LNCaP clone FGC (cell line): ENCODE results near the gene CMSS1.

Experiments
- DNase-seq: peaks from one replicate; pipeline ENCODE4 v3.0.0-alpha.2; 2011; ENCODE audit warnings: low read depth
- H3K4me3 ChIP-seq: 2 replicates; pipeline ENCODE4 v1.5.1; 2011; ENCODE audit warnings: mild to moderate bottlenecking, low read depth, low read length, control low read depth
- TF ChIP-seq, protein P1 (sequence below): IDR thresholded peaks from 2 replicates; pipeline ENCODE4 v1.5.1; 2012; ENCODE audit warnings: mild to moderate bottlenecking; ENCODE audit not compliant: control insufficient read depth, insufficient read depth; ENCODE audit errors: extremely low read depth

The CMSS1 gene

DNA sequence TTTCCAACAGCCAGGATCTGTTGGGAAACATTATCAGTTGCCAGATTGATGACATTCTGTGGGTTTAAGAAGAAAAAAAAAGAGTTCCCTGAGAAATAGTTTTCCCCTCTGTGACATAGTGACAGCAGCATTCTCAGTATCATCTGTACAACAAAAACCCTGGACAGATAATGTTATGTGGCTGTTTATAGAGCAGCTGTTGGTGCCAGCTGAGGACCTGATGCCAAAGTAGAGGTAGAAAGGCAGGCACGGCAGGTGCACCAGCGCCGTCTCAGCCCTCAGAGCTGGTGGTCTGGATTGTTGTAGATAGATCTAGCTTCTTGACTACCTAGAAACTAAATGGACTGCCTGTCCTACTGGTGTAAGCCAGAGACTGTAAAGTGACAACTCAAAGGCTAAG, 352.8 kb downstream of the CMSS1 start:
- no peak for DNase-seq
- H3K4me3 ChIP-seq = no peak overlapping the region
- TF ChIP-seq, protein P1, sequence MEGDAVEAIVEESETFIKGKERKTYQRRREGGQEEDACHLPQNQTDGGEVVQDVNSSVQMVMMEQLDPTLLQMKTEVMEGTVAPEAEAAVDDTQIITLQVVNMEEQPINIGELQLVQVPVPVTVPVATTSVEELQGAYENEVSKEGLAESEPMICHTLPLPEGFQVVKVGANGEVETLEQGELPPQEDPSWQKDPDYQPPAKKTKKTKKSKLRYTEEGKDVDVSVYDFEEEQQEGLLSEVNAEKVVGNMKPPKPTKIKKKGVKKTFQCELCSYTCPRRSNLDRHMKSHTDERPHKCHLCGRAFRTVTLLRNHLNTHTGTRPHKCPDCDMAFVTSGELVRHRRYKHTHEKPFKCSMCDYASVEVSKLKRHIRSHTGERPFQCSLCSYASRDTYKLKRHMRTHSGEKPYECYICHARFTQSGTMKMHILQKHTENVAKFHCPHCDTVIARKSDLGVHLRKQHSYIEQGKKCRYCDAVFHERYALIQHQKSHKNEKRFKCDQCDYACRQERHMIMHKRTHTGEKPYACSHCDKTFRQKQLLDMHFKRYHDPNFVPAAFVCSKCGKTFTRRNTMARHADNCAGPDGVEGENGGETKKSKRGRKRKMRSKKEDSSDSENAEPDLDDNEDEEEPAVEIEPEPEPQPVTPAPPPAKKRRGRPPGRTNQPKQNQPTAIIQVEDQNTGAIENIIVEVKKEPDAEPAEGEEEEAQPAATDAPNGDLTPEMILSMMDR = no peak

DNA sequence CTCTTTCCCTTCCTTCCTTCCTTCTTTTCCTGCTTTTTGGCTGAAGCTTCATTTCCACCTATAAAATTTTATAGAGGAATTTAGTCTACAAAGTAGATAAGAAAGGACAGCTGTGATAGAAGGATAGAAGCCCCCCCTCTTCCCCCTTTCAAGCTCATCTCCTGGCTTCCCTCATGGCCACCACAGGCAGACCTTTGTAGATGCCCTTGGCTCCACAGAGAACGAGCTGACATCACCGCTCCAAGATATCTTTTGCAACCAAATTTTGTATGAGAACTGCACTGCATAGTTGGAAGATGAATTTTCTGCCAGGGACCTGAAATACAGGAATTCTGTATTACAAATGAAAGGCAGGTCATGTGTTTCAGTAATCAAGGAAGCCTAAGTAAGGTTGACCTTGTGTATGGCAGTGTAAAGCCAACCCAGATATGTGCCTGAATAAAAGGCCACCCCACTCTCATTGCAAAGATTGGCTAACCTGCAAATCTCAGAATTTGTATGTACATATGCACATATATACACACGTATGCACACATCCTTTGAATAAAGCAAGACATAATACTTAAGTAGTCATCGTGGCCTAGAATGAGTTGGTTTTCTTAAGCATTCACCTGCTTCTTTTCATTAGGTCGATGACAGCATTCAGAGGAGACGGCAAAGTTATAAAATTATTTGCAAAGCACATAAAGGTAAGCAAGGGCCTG, 353.7 kb downstream of the CMSS1 start:
- no peak overlapping the region for H3K4me3 ChIP-seq
- no peak for DNase-seq
- TF ChIP-seq, protein P1 = no peak

GRCh38 chr3:100173961-100174360, 356.3 kb downstream of the CMSS1 start:
- no peak overlapping the region for H3K4me3 ChIP-seq
- DNase-seq = no peak
- TF ChIP-seq, protein P1 = no peak

GRCh38 chr3:100175637-100176280, 358.1 kb downstream of the CMSS1 start:
- DNase-seq = no peak
- TF ChIP-seq, protein P1 = no peak
- no peak overlapping the region for H3K4me3 ChIP-seq

DNA sequence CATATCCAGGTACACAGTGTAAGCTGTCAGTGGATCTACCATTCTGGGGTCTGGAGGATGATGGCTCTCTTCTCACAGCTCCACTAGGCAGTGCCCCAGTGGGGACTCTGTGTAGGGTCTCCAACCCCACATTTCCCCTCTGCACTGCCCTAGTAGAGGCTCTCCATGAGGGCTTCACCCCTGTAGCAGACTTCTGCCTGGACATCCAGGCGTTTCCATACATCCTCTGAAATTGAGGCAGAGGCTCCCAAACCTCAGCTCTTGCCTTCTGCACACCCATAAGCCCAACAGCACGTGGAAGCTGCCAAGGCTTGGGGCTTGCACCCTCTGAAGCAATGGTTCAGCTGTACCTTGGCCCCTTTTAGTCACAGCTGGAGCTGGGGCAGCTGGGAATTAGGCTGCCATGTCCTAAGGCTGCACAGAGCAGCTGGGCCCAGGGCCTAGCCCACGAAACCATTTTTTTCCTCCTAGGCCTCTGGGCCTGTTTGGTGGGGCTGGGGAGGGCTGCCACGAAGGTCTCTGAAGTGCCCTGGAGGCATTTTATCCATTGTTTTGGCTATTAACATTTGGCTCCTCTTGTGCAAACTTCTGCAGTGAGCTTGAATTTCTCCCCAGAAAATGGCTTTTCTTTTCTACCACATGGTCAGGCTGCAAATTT, 362.2 kb downstream of the CMSS1 start:
- no peak overlapping the region for H3K4me3 ChIP-seq
- TF ChIP-seq, protein P1 = no peak

GRCh38 chr3:100183608-100184125, 366.0 kb downstream of the CMSS1 start:
- TF ChIP-seq, protein P1 = no peak
- DNase-seq = no peak
- no peak overlapping the region for H3K4me3 ChIP-seq

More for the DNA sequence above, 362.2 kb downstream of the CMSS1 start:
- DNase-seq = no peak
